ENCODE data around the gene NACC1. TPM values are rescaled to one million over a fixed set of nuclear protein-coding genes. Genes with fewer than 3 reads are reported as not detected.

NACC1 gene
- total RNA-seq, 1 donor from 2014 or later: 35.2 TPM

DNA sequence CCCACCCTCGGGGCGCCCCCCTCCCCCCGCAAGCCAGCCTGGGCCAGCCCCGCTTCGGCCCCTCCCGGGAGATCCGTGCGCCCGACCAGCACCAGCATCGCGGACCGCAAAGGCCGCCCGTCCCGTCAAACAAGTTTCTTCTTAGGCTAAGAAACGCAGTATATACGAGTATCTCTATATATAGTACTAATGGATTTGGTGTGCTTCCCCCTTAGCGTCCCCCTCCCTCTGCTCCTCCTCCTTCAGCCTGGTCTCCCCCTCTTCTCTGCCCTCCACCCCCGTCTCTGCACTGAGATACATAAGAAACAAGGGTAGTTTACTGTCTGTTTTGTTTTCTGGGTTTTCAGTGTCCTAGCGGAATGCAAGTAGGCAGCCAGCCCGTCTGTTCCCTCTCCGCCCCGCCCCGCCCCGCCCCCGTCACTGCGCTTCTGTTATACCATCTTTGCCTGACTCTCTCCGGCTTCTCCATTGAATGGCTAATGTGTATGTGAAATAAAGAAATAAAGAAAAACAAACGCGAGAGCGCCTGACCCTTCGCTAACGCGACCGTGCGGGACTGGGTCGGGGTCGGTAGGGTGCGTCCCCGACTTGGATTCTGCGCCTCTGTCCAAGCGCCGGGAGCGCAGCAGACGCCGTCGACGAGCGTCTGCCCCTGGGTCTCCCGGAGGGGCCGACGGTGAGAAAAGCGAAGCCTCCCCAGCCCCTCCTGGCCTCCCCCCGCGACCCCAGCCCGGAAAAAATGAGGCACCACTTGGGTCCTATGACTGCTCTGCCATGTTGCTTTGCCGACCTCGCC is 19.6 kb upstream of the NACC1 start:
- H3K27ac ChIP-seq: peak overlapping the region; percentile 96
- H3K9me3 ChIP-seq: no peaks in the 10 kb centered on the region
- H3K4me1 ChIP-seq: peaks cover 91% of the 10 kb centered on the region
- H3K27me3 ChIP-seq (ENCODE audit: low read depth): no peaks in the 10 kb centered on the region
- peak overlapping the region; percentile 57 for H3K4me3 ChIP-seq
- DNase-seq (peak; percentile 70), ATAC-seq (peak in 1 of 2 donors; percentile 19)
- H3K36me3 ChIP-seq: peaks cover 22% of the 10 kb centered on the region
- intact Hi-C loops (cut with DNase I): no loop called here
- TF ChIP-seq, protein P1, sequence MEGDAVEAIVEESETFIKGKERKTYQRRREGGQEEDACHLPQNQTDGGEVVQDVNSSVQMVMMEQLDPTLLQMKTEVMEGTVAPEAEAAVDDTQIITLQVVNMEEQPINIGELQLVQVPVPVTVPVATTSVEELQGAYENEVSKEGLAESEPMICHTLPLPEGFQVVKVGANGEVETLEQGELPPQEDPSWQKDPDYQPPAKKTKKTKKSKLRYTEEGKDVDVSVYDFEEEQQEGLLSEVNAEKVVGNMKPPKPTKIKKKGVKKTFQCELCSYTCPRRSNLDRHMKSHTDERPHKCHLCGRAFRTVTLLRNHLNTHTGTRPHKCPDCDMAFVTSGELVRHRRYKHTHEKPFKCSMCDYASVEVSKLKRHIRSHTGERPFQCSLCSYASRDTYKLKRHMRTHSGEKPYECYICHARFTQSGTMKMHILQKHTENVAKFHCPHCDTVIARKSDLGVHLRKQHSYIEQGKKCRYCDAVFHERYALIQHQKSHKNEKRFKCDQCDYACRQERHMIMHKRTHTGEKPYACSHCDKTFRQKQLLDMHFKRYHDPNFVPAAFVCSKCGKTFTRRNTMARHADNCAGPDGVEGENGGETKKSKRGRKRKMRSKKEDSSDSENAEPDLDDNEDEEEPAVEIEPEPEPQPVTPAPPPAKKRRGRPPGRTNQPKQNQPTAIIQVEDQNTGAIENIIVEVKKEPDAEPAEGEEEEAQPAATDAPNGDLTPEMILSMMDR (IDR thresholded peaks at IDR 0.05): no peak

DNA sequence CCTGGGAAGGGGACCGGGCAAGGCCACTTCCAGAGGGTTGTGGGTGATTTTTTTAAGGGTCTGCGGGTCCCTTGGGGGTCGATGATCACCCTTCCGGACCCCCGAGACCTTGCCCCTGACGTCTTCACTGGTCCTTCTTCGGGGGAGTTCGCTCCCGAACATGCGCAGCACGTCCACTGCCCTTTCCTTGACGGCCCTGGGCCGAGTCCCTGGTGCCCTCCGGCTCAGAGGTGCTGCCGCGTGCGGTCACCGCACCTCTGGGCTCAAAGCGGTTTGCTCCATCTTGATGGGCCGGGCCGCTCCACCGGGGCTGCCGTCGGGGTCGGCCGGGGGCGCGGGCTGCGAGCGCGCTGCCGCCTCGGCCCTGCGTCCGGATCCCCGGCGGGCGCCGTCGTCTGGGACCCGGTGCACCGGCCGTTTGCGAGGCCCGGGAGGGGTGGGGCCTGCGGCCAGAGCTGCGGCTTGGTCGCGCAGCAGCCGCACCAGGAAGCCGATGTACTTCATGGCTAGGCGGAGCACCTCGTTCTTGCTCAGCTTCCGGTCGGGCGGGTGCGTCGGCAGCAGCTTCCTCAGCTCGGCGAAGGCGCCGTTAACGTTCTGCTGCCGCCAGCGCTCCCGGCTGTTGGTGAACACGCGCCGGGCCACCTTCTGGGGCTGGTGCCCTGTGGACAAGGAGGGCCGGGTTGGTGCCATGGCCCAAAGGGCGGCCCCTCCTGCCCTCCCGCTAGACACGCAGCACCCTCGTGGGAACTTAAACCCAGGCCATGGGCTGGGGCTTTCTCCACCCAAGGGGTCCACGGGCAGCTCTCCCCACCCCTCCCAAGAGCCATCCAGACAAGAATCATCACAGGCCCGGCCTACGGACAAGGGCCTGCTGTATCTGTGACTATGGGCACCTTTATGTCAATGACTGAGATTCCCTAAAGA is 18.7 kb upstream of the NACC1 start:
- TF ChIP-seq, protein P1 (IDR thresholded peaks at IDR 0.05): no peak
- peak overlapping the region; percentile 96 for H3K27ac ChIP-seq
- H3K4me1 ChIP-seq: peaks cover 91% of the 10 kb centered on the region
- no peaks in the 10 kb centered on the region for H3K9me3 ChIP-seq
- DNase-seq: peak; percentile 91
- intact Hi-C loops (cut with DNase I): no loop called here
- H3K4me3 ChIP-seq: peak overlapping the region; percentile 57
- peak; percentile 53 to 65 for ATAC-seq
- H3K36me3 ChIP-seq: peaks cover 18% of the 10 kb centered on the region
- H3K27me3 ChIP-seq (ENCODE audit: low read depth): no peaks in the 10 kb centered on the region

DNA sequence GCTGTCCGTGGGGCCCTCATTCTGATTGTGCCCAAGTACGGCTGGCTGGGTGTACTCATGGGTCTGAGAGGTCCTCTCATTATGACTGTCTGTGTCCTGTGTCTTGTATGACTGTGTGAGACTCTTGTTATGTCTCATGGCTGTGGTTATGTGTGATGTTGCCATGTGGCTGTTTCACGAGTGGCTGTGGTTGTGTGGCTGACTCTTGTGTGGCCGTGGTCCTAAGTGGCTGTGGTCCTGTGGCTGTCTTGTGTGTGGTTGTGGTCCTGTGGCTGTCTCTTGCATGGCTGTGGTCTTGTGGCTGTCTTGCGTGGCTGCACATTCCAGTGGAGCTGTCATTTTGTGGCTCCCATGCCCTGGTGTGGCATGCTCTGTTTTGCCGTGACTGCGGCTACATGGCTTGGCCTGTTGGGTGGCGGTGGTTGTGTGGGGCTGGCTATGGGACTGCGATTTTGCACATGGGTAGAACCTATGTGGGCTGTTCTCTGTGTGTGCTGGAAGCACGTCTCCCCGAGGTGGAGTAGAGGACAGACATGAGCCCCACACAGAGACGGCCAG is 18.0 kb upstream of the NACC1 start:
- ATAC-seq (no peak), DNase-seq (no peak)
- Histone ChIP-seq H3K36me3 (peaks cover 11% of the 10 kb centered on the region), H3K9me3 (no peaks in the 10 kb centered on the region), H3K4me3 (peak overlapping the region; percentile 63), H3K4me1 (peaks cover 89% of the 10 kb centered on the region), H3K27ac (peak overlapping the region; percentile 96), H3K27me3 (ENCODE audit: low read depth) (no peaks in the 10 kb centered on the region)
- TF ChIP-seq, protein P1 (IDR thresholded peaks at IDR 0.05): no peak
- intact Hi-C loops (cut with DNase I): no loop called here

DNA sequence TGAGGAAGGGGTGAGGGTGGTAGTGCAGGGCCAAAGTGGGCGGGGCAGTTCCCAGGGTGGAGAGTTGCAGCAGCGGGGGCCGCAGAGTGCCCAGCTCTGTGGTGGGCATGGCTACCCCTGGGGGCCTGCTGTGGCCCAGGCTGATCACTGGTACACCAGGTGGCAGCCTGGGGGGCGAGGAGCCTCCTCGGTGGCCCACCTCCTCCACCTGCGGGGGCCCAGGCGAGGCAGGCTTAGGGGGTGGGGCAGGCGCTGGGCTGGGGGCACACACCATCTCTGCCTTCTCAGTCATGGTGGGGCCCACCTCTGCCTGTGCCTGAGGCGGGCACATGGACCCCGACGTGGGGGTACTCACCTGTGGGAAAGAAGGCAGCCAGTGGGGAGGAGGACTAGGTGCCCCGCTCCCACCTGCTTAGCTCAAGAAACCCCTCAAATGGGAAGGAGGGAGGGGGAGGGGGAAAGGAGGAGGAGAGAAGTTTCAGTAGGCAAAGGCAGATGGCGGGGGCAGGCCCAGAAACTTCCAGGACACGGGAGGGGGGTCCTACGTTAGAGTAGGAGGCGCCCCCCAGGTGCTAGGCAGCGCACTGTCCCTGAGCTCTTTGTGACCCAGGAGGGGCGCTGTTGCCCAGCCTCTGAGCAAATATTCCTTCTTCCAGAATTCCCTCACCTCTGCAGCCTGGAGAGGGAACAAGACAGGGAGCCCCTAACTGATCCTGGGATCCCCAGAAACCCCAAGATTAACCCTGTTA is 17.0 kb upstream of the NACC1 start:
- no peak for ATAC-seq
- Histone ChIP-seq H3K36me3 (peaks cover 6% of the 10 kb centered on the region), H3K27me3 (ENCODE audit: low read depth) (no peaks in the 10 kb centered on the region), H3K4me3 (peak overlapping the region; percentile 63), H3K27ac (peak overlapping the region; percentile 96), H3K9me3 (no peaks in the 10 kb centered on the region), H3K4me1 (peaks cover 88% of the 10 kb centered on the region)
- TF ChIP-seq, protein P1 (IDR thresholded peaks at IDR 0.05): peak; percentile 43
- DNase-seq: no peak
- intact Hi-C loops (cut with DNase I): no loop called here

All from lower lobe of right lung (tissue), 2 donors.